HG03439 (cell line): ENCODE measurements around the gene TBC1D5.
"Not testable (repeated sequence)": the region's sequence is repeated elsewhere in the genome, so short reads cannot be mapped to it uniquely, and the experiment has no call there.

ENCODE experiments used
- ATAC-seq: cut with Tn5 transposase; IDR thresholded peaks from one replicate; pipeline ENCODE4 v1.9.1; 2021; ENCODE audit warnings: mild to moderate bottlenecking, moderate library complexity; ENCODE audit not compliant: unreplicated experiment

Gene TBC1D5

GRCh38 chr3:17648630-17649355 lies 93.6 kb downstream of the TBC1D5 start:
- ATAC-seq: not testable (repeated sequence)

DNA sequence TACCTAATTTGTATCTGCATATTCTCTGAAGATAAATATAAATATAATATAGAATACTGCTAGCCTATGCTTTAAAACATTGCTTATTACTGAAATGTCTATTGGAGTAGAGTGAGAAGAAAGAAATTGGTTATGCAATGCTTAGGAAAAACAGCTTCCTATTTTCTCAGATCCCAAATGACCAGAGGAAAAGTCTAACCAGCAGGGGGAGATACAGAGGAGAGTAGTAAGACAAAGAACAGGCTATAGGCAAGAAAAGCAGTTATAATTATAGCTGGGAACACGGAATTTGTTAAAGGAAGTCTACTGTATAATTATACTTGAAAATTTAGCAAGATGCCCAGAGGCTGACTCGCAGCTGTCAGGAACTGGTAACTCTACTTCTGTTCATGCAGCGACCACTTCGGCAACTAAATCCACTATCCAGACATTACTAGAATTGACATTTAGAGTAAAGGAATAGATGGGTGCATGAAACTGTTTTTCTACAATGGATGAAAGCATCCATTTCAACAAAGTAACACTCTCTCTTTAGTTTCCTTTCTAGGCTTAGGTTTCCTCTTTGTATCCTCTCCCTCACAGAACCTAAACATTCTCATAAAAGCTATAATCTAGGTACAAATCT lies 97.2 kb downstream of the TBC1D5 start:
- no peak for ATAC-seq

DNA sequence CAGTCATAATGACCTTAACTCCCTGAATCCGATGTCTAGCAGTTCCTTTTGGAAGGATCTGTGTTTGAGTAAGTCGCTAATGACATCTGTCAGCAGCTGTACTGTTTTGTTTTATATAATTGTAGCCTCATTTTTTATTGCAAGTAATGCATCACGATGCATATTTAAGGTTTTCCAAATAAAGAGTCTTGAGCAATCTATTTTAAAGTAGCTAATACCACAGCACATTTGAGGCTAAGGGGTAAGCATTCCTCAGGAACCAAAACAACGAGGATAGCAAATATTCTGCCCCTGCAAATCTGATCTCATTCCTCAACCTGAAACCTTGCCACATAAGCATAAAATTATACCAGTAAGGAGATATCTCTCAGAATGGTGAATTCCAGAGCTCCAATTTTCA lies 98.7 kb downstream of the TBC1D5 start:
- ATAC-seq: no peak

DNA sequence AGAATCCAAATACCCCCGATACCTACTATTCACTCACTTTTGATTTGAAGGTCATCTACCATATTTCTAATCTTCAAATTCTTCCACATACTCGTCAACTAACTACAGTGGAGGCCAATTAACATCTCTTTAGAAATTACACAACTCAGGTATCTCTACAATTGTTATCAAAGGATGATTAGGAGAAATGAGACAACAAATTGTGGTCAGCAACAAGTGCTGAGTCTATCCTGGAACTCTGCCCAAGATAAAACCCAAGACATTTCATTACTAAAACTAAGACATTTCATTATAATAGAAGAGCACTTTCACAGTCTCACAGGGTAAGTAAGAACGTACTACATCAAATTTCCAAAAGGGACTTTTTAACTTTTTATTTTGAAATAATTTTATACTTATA lies 100.0 kb downstream of the TBC1D5 start:
- no peak for ATAC-seq

GRCh38 chr3:17640466-17640865 lies 102.0 kb downstream of the TBC1D5 start:
- ATAC-seq: no peak

DNA sequence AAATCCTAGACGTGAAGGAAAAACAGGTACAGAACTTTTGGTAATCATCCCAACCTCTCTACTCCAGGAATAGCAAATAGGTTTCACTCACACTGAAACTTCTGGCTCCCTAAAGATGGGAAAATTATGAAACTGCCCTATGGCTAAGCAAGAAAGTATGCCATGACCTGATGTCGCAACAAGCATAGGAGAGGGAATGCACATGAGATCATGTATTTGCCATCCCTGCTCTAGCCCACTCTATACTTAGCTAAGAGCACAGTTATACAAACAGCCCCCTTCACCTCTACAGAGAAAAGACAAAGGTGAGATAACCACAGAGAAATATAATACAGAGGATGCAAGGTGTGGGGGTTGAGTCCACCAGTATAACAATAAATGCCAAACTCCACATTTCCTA lies 102.7 kb downstream of the TBC1D5 start:
- ATAC-seq: no peak

- ATAC-seq: no peak
These were observed 103.2 kb downstream of the TBC1D5 start for GRCh38 chr3:17639257-17639656.

DNA sequence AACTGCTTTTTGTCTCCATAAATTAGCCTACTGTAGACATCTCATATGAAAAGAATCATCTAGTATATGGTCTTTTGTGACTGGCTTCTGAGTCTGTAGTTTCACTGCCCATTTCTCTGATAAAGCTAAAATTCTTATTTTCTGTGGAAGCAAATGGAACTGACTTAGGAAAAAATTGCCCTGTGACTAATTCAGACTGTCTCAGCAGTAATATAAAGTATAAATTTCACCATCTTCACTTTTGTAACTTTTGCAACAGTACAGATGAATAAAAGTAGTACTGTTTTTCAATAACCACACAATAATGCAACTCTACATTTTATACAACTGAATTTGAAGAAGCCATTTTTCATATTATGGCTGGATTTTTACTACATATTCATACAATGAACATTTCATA lies 104.1 kb downstream of the TBC1D5 start:
- ATAC-seq: no peak

- ATAC-seq: not testable (repeated sequence)
These were observed 106.8 kb downstream of the TBC1D5 start for GRCh38 chr3:17635675-17636074.

GRCh38 chr3:17634964-17635363 lies 107.5 kb downstream of the TBC1D5 start:
- ATAC-seq: no peak

DNA sequence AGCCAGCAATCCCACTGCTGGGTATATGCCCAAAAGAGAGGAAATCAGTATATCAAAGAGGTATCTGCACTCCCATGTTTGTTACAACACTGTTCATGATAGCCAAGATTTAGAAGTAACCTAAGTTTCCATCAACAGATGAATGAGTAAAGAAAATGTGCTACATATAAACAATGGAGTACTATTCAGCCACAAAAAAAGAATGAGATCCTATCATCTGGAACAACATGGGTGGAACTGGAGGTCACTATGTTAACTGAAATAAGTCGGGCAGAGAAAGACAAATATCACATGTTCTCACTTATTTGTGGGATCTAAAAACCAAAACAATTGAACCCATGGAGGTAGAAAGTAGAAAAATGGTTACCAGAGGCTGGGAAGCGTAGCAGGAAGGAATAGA lies 108.2 kb downstream of the TBC1D5 start:
- ATAC-seq: no peak

GRCh38 chr3:17632401-17633100 lies 109.9 kb downstream of the TBC1D5 start:
- no peak for ATAC-seq

GRCh38 chr3:17631609-17632008 lies 110.8 kb downstream of the TBC1D5 start:
- no peak for ATAC-seq

DNA sequence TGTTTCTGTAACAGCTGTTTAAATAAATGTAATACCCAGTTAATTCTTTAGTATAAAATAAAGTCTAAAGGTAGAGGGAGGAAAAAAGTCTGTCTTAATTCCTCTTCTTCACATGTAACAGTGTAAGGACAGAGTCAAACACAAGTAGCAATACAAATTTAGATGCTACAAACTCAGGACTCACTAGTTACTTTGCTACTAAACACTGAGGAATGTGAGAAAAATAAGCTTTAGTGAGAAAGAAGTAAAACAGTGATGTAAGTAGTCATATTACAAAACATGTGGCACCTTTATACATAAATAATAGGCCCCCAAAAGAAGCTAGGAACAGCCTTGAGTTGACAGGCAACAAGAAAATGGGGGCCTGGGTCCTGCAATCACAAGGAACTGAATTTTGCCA lies 113.0 kb downstream of the TBC1D5 start:
- ATAC-seq: no peak

- no peak for ATAC-seq
These were observed 116.0 kb downstream of the TBC1D5 start for GRCh38 chr3:17626395-17626794.

- no peak for ATAC-seq
These were observed 117.3 kb downstream of the TBC1D5 start for GRCh38 chr3:17625133-17625532.

DNA sequence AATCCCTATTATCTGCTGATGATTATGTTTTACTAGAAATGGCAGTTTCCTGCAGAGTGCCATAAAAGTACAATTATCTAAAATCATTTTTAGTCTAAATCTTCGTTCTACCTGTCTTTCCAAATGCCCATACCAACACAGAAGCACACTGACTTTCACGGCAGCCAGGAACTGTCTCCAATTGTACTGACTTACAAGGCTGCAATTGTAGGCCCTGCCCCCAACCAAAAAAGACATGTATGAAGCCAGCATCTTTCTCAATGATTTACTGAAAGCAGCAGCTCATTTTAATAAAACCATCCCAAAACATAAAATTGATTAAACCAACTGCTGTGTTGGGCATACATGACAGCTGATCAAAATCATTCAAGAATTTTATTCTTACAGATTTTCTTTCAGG lies 119.0 kb downstream of the TBC1D5 start:
- no peak for ATAC-seq

DNA sequence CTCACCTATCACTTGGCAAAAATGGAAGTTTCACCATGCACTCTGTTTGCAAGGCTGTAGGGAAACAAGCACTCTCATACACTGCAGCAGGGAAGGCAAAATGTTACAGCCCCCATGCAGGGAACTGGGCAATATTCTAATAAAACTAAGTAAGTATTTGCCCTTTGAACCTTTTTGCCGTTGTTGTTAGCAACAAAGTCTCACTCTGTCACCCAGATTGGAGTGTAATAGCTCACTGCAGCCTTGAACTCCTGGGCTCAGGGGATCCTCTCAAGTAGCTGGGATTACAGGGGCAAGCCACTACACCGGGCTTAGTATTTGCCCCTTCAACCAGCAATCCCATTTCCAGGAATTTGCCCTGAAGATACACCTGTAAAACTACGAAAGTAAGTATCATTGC lies 122.5 kb downstream of the TBC1D5 start:
- ATAC-seq: no peak

DNA sequence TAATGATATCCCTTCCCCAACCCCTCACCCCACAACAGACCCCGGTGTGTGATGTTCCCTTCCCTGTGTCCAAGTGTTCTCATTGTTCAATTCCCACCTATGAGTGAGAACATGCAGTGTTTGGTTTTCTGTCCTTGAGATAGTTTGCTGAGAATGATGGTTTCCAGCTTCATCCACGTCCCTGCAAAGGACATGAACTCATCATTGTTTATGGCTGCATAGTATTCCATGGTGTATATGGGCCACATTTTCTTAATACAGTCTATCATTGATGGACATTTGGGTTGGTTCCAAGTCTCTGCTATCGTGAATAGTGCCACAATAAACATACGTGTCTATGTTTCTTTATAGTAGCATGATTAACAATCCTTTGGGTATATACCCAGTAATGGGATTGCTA lies 129.4 kb downstream of the TBC1D5 start:
- ATAC-seq: not testable (repeated sequence)

DNA sequence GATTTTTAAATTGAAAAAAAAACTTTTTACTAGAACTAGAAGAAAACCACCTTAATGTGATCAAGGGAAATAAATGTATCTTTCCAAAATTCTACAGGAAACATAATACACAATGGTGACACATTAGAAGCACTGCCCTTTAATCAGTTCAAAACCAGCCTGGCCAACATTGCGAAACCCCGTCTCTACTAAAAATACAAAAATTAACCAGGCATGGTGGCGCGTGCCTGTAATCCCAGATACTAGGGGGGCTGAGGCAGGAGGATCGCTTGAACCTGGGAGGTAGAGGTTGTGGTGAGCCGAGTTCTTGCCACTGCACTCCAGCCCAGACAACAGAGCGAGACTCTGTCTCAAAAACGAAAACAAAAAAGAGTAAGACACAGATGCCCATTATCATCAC lies 134.5 kb downstream of the TBC1D5 start:
- ATAC-seq: no peak

- no peak for ATAC-seq
These were observed 136.5 kb downstream of the TBC1D5 start for GRCh38 chr3:17605934-17606333.

- no peak for ATAC-seq
These were observed 137.4 kb downstream of the TBC1D5 start for GRCh38 chr3:17605032-17605431.
